ENCODE results near the gene QRICH2.
"Not testable (repeated sequence)": the region's sequence is repeated elsewhere in the genome, so short reads cannot be mapped to it uniquely, and the experiment has no call there.

QRICH2 gene

DNA sequence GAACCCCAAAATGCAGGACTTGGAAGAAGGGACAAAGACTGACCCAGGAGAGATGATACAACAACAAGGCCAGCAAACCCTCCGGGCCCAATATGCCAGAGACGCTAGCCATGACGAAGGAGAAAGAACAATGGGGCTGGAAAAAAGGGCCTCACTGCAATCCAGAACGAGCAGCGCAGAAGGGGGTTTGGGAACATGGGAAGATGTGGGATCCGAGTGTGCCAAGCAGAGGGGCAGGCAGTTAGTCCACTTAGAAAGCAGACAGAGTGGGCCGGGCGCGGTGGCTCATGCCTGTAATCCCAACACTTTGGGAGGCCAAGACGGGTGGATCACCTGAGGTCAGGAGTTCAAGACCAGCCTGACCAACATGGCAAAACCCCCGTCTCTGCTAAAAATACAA, 38.9 kb upstream of the QRICH2 start:
- Histone ChIP-seq H3K4me1 (ENCODE audit: control insufficient read depth, insufficient read depth, low read length) (peaks cover 12% of the 10 kb centered on the region), H3K36me3 (ENCODE audit: control insufficient read depth, insufficient read depth, low read length, severe bottlenecking) (peaks cover 32% of the 10 kb centered on the region)
- H3K4me3 ChIP-seq (ENCODE audit: low read length); H3K9ac ChIP-seq (ENCODE audit: low read length); H3K27me3 ChIP-seq (replicated peaks; ENCODE audit: control insufficient read depth, insufficient read depth, low read length); H3K9me3 ChIP-seq (ENCODE audit: control insufficient read depth, low read length); DNase-seq (ENCODE audit: low read depth): not testable (repeated sequence)

DNA sequence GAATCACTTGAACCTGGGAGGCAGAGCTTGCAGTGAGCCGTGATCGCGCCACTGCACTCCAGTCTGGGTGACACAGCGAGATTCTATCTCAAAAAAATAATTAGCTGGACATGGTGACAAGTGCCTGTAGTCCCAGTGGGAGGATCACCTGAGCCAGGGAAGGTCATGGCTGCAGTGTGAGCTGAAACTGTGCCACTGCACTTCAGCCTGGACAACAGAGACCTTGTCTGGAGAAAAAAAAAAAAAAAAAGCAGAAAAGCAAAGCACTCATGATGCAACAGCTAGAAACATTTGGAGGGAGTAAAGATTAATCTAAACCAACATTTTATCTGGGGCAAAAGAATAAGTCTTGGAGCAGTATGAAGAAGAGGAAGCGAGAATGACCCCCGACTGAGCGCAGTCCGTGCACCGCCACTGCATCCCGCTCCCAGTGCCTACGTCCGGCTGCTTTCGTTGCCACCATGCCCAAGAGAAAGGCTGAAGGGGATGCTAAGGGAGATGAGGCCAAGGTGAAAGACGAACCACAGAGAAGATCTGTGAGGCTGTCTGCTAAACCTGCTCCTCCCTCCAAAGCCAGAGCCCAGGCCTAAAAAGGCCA, 37.4 kb upstream of the QRICH2 start:
- DNase-seq (ENCODE audit: low read depth) = peak; percentile 78
- Histone ChIP-seq H3K27me3 (replicated peaks; ENCODE audit: control insufficient read depth, insufficient read depth, low read length) (no peaks in the 10 kb centered on the region), H3K9ac (ENCODE audit: low read length) (peak overlapping the region; percentile 46), H3K36me3 (ENCODE audit: control insufficient read depth, insufficient read depth, low read length, severe bottlenecking) (peaks cover 34% of the 10 kb centered on the region), H3K4me3 (ENCODE audit: low read length) (no peak overlapping the region), H3K9me3 (ENCODE audit: control insufficient read depth, low read length) (no peaks in the 10 kb centered on the region), H3K4me1 (ENCODE audit: control insufficient read depth, insufficient read depth, low read length) (peaks cover 7% of the 10 kb centered on the region)

DNA sequence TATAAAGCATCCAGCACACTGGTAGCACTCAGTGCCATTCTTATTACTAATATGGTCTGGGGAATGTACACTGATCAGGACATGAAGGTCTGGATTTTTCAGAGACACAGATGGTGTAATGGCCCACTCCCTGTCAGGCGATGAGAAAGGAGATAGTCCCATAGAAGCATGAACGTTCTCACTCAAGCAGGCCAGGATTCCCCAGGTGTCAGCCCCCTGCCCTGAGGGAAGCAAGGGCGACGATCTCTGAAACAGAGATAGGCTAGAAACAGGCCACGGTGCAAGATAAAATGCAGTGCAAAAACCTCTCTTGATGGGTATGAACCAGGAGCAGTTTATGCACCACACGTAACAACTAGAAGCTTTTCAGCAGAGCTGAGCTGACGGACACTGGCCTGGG, 35.0 kb upstream of the QRICH2 start:
- DNase-seq (ENCODE audit: low read depth) = no peak
- peaks cover 34% of the 10 kb centered on the region for H3K36me3 ChIP-seq (ENCODE audit: control insufficient read depth, insufficient read depth, low read length, severe bottlenecking)
- no peaks in the 10 kb centered on the region for H3K27me3 ChIP-seq (replicated peaks; ENCODE audit: control insufficient read depth, insufficient read depth, low read length)
- H3K9ac ChIP-seq (ENCODE audit: low read length) = no peak overlapping the region
- H3K4me1 ChIP-seq (ENCODE audit: control insufficient read depth, insufficient read depth, low read length) = peaks cover 7% of the 10 kb centered on the region
- no peaks in the 10 kb centered on the region for H3K9me3 ChIP-seq (ENCODE audit: control insufficient read depth, low read length)
- no peak overlapping the region for H3K4me3 ChIP-seq (ENCODE audit: low read length)

DNA sequence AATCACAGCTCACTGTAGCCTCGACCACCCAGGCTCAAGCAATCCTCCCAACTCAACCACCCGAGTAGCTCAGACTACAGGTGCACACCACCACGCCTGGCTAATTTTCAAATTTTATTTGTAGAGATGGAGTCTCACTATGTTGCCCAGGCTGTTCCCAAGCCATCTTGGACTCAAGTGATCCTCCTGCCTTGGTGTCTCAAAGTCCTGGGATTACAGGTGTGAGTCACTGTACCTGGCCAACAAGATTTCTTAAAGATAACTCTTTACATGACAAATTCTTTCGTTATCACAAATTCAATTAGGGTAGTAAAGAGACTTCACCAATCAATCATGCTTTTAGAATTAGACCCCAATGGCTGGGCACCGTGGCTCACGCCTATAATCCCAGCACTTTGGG, 33.2 kb upstream of the QRICH2 start:
- peaks cover 24% of the 10 kb centered on the region for H3K36me3 ChIP-seq (ENCODE audit: control insufficient read depth, insufficient read depth, low read length, severe bottlenecking)
- no peaks in the 10 kb centered on the region for H3K27me3 ChIP-seq (replicated peaks; ENCODE audit: control insufficient read depth, insufficient read depth, low read length)
- no peak overlapping the region for H3K9ac ChIP-seq (ENCODE audit: low read length)
- H3K4me3 ChIP-seq (ENCODE audit: low read length) = no peak overlapping the region
- peaks cover 9% of the 10 kb centered on the region for H3K4me1 ChIP-seq (ENCODE audit: control insufficient read depth, insufficient read depth, low read length)
- DNase-seq (ENCODE audit: low read depth) = no peak
- H3K9me3 ChIP-seq (ENCODE audit: control insufficient read depth, low read length) = no peaks in the 10 kb centered on the region

DNA sequence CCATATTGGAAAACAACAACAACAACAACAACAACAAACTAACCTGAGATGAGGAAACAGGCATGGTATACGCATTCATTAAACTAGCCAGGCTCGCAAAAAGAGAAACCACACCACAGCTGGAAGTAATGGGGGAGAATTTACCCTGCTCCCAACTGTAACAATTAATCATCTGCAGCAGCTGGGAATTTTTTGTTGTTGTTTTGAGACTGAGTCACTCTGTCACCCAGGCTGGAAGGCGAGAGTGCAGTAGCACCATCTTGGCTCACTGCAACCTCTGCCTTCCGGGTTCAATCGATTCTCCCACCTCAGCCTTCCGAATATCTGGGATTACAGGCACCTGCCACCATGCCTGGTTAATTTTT, 29.3 kb upstream of the QRICH2 start:
- no peak for DNase-seq (ENCODE audit: low read depth)

DNA sequence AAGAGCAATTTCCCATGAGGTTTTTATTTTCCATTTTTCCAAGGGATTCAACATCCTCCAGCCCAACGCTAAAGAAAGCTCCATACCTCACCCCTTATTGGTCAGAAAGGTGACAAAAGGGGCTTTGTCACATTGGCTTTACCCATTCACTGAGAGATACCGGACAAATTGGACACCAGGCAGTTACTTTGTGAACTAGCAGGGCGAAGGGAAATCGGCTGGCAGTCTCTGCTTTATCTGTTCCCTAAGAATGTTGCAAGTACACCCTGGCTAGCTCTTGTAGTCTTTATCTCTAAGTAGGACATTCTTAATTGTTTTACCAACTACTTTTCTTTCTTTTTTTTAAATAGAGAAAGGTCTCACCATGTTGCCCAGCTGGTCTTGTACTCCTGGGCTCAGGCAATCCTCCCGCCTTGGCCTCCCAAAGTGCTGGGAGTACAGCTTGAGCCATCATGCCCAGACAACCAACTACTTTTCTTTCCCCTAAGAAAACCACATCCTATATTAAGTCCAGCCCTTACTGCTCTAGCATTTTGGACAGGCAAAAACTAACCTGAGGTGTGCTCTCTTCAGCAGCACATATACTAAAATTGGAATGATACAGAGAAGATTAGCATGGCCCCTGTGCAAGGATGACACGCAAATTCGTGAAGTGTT, 28.8 kb upstream of the QRICH2 start:
- Histone ChIP-seq H3K36me3 (ENCODE audit: control insufficient read depth, insufficient read depth, low read length, severe bottlenecking) (peaks cover 5% of the 10 kb centered on the region), H3K27me3 (replicated peaks; ENCODE audit: control insufficient read depth, insufficient read depth, low read length) (no peaks in the 10 kb centered on the region), H3K4me1 (ENCODE audit: control insufficient read depth, insufficient read depth, low read length) (peaks cover 14% of the 10 kb centered on the region), H3K9me3 (ENCODE audit: control insufficient read depth, low read length) (no peaks in the 10 kb centered on the region), H3K4me3 (ENCODE audit: low read length) (no peak overlapping the region), H3K9ac (ENCODE audit: low read length) (no peak overlapping the region)
- DNase-seq (ENCODE audit: low read depth) = no peak

More for the DNA sequence above, 29.3 kb upstream of the QRICH2 start:
- Histone ChIP-seq H3K36me3 (ENCODE audit: control insufficient read depth, insufficient read depth, low read length, severe bottlenecking) (peaks cover 6% of the 10 kb centered on the region), H3K4me1 (ENCODE audit: control insufficient read depth, insufficient read depth, low read length) (peaks cover 14% of the 10 kb centered on the region), H3K9me3 (ENCODE audit: control insufficient read depth, low read length) (no peaks in the 10 kb centered on the region), H3K9ac (ENCODE audit: low read length) (no peak overlapping the region), H3K4me3 (ENCODE audit: low read length) (no peak overlapping the region), H3K27me3 (replicated peaks; ENCODE audit: control insufficient read depth, insufficient read depth, low read length) (no peaks in the 10 kb centered on the region)

DNA sequence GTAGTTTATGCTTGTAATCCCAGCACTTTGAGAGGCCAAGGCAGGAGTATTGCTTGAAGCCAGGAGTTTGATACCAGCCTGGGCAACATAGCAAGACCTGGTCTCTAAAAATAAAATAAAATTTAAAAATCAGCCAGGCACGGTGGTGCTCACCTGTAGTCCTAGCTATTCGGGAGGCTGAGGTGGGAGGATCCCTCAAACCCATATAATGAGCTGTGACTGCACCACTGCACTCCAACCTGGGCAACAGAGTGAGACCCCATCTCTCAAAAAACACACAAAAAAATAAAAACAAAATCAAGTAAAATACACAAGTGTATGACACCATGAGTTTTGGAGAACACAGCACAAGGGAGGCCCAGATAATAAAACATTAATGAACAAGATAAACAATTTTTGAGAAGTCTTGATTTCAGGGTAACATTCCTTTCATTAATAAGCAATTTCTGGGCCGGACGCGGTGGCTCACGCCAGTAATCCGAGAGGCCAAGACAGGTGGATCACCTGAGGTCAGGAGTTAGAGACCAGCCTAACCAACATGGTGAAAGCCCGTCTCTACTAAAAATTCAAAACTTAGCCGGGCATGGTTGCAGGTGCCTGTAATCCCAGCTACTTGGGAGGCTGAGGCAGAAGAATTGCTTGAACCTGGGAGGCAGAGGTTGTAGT, 27.8 kb upstream of the QRICH2 start:
- Histone ChIP-seq H3K9me3 (ENCODE audit: control insufficient read depth, low read length) (no peaks in the 10 kb centered on the region), H3K4me1 (ENCODE audit: control insufficient read depth, insufficient read depth, low read length) (peaks cover 14% of the 10 kb centered on the region), H3K4me3 (ENCODE audit: low read length) (no peak overlapping the region), H3K9ac (ENCODE audit: low read length) (no peak overlapping the region), H3K36me3 (ENCODE audit: control insufficient read depth, insufficient read depth, low read length, severe bottlenecking) (peaks cover 14% of the 10 kb centered on the region), H3K27me3 (replicated peaks; ENCODE audit: control insufficient read depth, insufficient read depth, low read length) (no peaks in the 10 kb centered on the region)
- no peak for DNase-seq (ENCODE audit: low read depth)

DNA sequence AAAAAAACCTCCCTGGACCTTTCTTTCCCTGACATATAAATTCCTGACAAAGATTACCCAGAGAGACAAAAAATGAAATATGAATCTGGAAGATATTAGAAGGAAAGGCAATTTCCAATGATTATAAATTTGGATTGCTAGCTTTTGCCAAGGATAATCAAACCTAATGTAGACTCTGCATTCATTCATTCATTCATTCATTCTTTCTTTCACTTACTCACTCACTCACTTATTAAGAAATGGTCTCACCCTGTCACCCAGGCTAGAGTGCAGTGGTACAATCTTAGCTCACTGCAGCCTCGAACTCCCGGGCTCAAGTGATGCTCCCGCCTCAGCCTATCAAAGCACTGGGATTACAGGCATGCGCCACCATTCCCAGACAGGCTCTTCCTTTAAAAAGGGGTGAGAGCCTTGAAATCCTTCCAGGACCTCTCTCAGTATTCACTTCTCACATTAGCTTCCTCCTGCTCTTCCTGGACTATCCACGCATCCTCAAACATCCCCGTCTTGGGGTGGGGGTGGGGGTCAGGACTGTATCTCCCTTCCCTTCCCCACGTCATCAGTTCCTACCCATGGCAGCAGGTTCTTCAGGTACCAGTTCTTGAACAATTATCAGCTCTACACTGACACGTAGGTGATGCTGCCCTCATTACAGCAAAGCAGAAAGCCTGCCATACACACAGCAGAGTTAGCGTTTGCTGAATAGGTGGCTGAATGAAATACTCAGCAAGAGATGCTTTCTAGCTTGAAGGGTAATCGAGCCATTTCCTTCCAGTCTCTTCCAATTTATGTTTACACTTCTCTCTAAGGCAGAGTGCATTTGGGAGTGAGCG, 25.8 kb upstream of the QRICH2 start:
- Histone ChIP-seq H3K4me3 (ENCODE audit: low read length) (no peak overlapping the region), H3K9me3 (ENCODE audit: control insufficient read depth, low read length) (no peaks in the 10 kb centered on the region), H3K4me1 (ENCODE audit: control insufficient read depth, insufficient read depth, low read length) (peaks cover 14% of the 10 kb centered on the region), H3K9ac (ENCODE audit: low read length) (no peak overlapping the region), H3K36me3 (ENCODE audit: control insufficient read depth, insufficient read depth, low read length, severe bottlenecking) (peaks cover 34% of the 10 kb centered on the region), H3K27me3 (replicated peaks; ENCODE audit: control insufficient read depth, insufficient read depth, low read length) (no peaks in the 10 kb centered on the region)
- DNase-seq (ENCODE audit: low read depth) = no peak

DNA sequence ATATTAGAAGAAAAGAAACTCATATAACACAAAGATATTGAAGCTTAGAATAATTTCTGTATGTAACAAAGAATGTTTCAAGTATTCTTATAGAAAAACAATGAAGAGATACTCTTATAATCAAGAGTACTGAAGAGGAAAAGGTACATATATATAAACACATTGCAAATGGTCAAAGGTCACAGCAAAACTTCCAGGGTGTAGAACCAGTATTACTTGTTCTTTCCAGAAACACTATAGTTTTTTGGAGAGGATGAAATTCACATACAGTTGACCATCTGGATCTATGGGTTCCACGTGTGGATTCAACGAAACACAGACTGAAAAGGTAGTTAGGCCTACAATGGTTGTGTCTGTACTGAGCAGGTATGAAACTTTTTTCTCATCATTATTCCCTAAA, 23.0 kb upstream of the QRICH2 start:
- H3K36me3 ChIP-seq (ENCODE audit: control insufficient read depth, insufficient read depth, low read length, severe bottlenecking) = peaks cover 56% of the 10 kb centered on the region

DNA sequence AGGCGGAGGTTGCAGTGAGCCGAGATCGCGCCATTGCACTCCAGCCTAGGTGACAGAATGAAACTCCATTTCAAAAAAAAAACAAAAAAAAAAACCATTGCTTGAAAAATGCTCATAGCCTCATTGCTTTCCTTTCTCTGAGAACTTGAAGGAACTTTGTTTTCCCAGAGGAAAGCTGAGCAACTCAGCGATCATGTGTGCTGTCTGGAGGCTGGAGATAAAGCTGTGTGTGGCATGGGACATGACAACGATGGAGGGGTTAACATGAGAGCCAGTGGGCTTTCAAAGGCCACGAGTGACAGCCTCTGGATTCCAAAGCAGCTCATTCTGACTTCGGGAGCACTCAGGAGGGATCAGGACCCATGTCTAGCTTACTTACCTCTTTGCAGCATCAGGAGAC, 21.6 kb upstream of the QRICH2 start:
- peaks cover 56% of the 10 kb centered on the region for H3K36me3 ChIP-seq (ENCODE audit: control insufficient read depth, insufficient read depth, low read length, severe bottlenecking)

More for the DNA sequence above, 23.0 kb upstream of the QRICH2 start:
- Histone ChIP-seq H3K27me3 (replicated peaks; ENCODE audit: control insufficient read depth, insufficient read depth, low read length) (no peaks in the 10 kb centered on the region), H3K9me3 (ENCODE audit: control insufficient read depth, low read length) (no peaks in the 10 kb centered on the region), H3K9ac (ENCODE audit: low read length) (no peak overlapping the region), H3K4me3 (ENCODE audit: low read length) (no peak overlapping the region), H3K4me1 (ENCODE audit: control insufficient read depth, insufficient read depth, low read length) (peaks cover 12% of the 10 kb centered on the region)
- no peak for DNase-seq (ENCODE audit: low read depth)

DNA sequence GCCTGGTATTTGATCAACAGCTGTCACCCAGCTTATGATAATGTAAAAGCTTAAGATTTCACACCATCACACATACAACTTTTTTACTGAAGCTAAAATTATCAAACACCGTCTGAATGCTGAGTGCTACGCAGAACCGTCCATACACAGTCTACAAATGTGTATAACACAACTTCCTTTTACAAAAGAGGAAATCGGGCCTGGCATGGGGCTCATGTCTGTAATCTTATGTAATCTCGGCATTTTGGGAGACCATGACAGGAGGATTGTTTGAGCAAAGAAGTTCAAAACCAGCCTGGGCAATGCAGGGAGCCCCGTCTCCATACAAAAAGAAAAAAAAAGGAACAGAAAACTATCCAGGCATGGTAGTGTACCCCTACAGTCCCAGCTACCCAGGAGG, 19.6 kb upstream of the QRICH2 start:
- DNase-seq (ENCODE audit: low read depth) = no peak
- Histone ChIP-seq H3K9ac (ENCODE audit: low read length) (no peak overlapping the region), H3K27me3 (replicated peaks; ENCODE audit: control insufficient read depth, insufficient read depth, low read length) (no peaks in the 10 kb centered on the region), H3K36me3 (ENCODE audit: control insufficient read depth, insufficient read depth, low read length, severe bottlenecking) (peaks cover 64% of the 10 kb centered on the region), H3K9me3 (ENCODE audit: control insufficient read depth, low read length) (no peaks in the 10 kb centered on the region), H3K4me3 (ENCODE audit: low read length) (no peak overlapping the region), H3K4me1 (ENCODE audit: control insufficient read depth, insufficient read depth, low read length) (no peaks in the 10 kb centered on the region)

More for the DNA sequence above, 21.6 kb upstream of the QRICH2 start:
- DNase-seq (ENCODE audit: low read depth) = no peak
- no peak overlapping the region for H3K9ac ChIP-seq (ENCODE audit: low read length)
- no peaks in the 10 kb centered on the region for H3K27me3 ChIP-seq (replicated peaks; ENCODE audit: control insufficient read depth, insufficient read depth, low read length)
- peaks cover 8% of the 10 kb centered on the region for H3K4me1 ChIP-seq (ENCODE audit: control insufficient read depth, insufficient read depth, low read length)
- no peak overlapping the region for H3K4me3 ChIP-seq (ENCODE audit: low read length)
- no peaks in the 10 kb centered on the region for H3K9me3 ChIP-seq (ENCODE audit: control insufficient read depth, low read length)
